SK-N-SH treated with all-trans-retinoic acid at 6 μM for 48 hours (cell line): Measurements from ENCODE around the gene DLL1.
A peak's percentile ranks its signal among the peaks of the same experiment; 100 is the strongest.
"Not testable (repeated sequence)": the region's sequence is repeated elsewhere in the genome, so short reads cannot be mapped to it uniquely, and the experiment has no call there.

Source experiments
- ATAC-seq: fragments of 200-7000 bp; cut with Tn5 transposase; 3 replicates; pipeline ENCODE4 v1.9.1; 2020; ENCODE audit warnings: mild to moderate bottlenecking, moderate library complexity
- ARNTL ChIP-seq: fragments of 450-650 bp; formaldehyde crosslinking; IDR thresholded peaks from 2 replicates; pipeline ENCODE4 v1.5.0; 2020; ENCODE audit warnings: low read depth, mild to moderate bottlenecking, moderate library complexity, borderline replicate concordance
- BACH2 ChIP-seq: fragments of 250-450 bp; sonication (Bioruptor Pico); IDR thresholded peaks from 2 replicates; pipeline ENCODE4 v1.9.0; 2021; ENCODE audit warnings: mild to moderate bottlenecking, borderline replicate concordance
- CSDC2 ChIP-seq: fragments of 250-450 bp; sonication (Bioruptor Pico); IDR thresholded peaks from 2 replicates; pipeline ENCODE4 v1.5.0; 2020; ENCODE audit warnings: mild to moderate bottlenecking, moderate library complexity
- ESRRG ChIP-seq: fragments of 250-450 bp; sonication (Bioruptor Pico); IDR thresholded peaks from 2 replicates; pipeline ENCODE4 v1.6.1; 2021; ENCODE audit warnings: mild to moderate bottlenecking
- ISL1 ChIP-seq: fragments of 250-450 bp; sonication (Bioruptor Pico); IDR thresholded peaks from 2 replicates; pipeline ENCODE4 v2.1.2; 2022; ENCODE audit warnings: mild to moderate bottlenecking, moderate library complexity
- PPARA ChIP-seq: fragments of 250-450 bp; sonication (Bioruptor Pico); IDR thresholded peaks from 2 replicates; pipeline ENCODE4 v1.5.0; 2020; ENCODE audit warnings: mild to moderate bottlenecking, borderline replicate concordance
- RARB ChIP-seq: fragments of 250-450 bp; sonication (Bioruptor Pico); IDR thresholded peaks from 2 replicates; pipeline ENCODE4 v1.8.0; 2021; ENCODE audit warnings: mild to moderate bottlenecking, moderate library complexity
- TOX ChIP-seq: fragments of 250-450 bp; sonication (Bioruptor Pico); IDR thresholded peaks from 2 replicates; pipeline ENCODE4 v1.8.0; 2021; ENCODE audit warnings: mild to moderate bottlenecking, moderate library complexity, borderline replicate concordance
- ZC3H10 ChIP-seq: fragments of 250-450 bp; sonication (Bioruptor Pico); IDR thresholded peaks from 2 replicates; pipeline ENCODE4 v1.5.1; 2021; ENCODE audit warnings: mild to moderate bottlenecking, moderate library complexity
- ZFP3 ChIP-seq: fragments of 250-450 bp; sonication (Bioruptor Pico); IDR thresholded peaks from 2 replicates; pipeline ENCODE4 v1.5.0; 2020; ENCODE audit warnings: mild to moderate bottlenecking, moderate library complexity
- ZFP30 ChIP-seq: fragments of 450-650 bp; formaldehyde crosslinking; IDR thresholded peaks from 2 replicates; pipeline ENCODE4 v1.5.0; 2022; ENCODE audit warnings: mild to moderate bottlenecking, moderate library complexity
- ZNF565 ChIP-seq: fragments of 450-650 bp; formaldehyde crosslinking; conservative IDR thresholded peaks from 2 replicates; pipeline ENCODE4 v1.5.0; 2020; ENCODE audit warnings: low read depth, mild to moderate bottlenecking, moderate library complexity
- ZNF70 ChIP-seq: fragments of 450-650 bp; formaldehyde crosslinking; IDR thresholded peaks from 2 replicates; pipeline ENCODE4 v1.5.0; 2020; ENCODE audit warnings: mild to moderate bottlenecking, moderate library complexity
- ZNF8 ChIP-seq: fragments of 450-650 bp; formaldehyde crosslinking; IDR thresholded peaks from 2 replicates; pipeline ENCODE4 v1.5.0; 2020; ENCODE audit warnings: mild to moderate bottlenecking, moderate library complexity
- TF ChIP-seq, protein P1 (sequence below): fragments of 250-450 bp; sonication (Bioruptor Pico); IDR thresholded peaks from 2 replicates; pipeline ENCODE4 v1.8.0; 2020; ENCODE audit warnings: mild to moderate bottlenecking, moderate library complexity, borderline replicate concordance
- TF ChIP-seq, protein P2 (sequence below): fragments of 250-450 bp; sonication (Bioruptor Pico); IDR thresholded peaks from 2 replicates; pipeline ENCODE4 v1.5.1; 2021; ENCODE audit warnings: mild to moderate bottlenecking, moderate library complexity
- TF ChIP-seq, protein P3 (sequence below): fragments of 250-450 bp; sonication (Bioruptor Pico); IDR thresholded peaks from 2 replicates; pipeline ENCODE4 v1.8.0; 2021; ENCODE audit warnings: low read depth, mild to moderate bottlenecking, moderate library complexity, borderline replicate concordance
- TF ChIP-seq, protein P4 (sequence below): fragments of 250-450 bp; sonication (Bioruptor Pico); IDR thresholded peaks from 2 replicates; pipeline ENCODE4 v1.5.1; 2020; ENCODE audit warnings: low read depth, mild to moderate bottlenecking, moderate library complexity
- TF ChIP-seq, protein P5 (sequence below): fragments of 250-450 bp; sonication (Bioruptor Pico); IDR thresholded peaks from 2 replicates; pipeline ENCODE4 v1.5.0; 2020; ENCODE audit warnings: mild to moderate bottlenecking, moderate library complexity

The DLL1 gene, protein sequence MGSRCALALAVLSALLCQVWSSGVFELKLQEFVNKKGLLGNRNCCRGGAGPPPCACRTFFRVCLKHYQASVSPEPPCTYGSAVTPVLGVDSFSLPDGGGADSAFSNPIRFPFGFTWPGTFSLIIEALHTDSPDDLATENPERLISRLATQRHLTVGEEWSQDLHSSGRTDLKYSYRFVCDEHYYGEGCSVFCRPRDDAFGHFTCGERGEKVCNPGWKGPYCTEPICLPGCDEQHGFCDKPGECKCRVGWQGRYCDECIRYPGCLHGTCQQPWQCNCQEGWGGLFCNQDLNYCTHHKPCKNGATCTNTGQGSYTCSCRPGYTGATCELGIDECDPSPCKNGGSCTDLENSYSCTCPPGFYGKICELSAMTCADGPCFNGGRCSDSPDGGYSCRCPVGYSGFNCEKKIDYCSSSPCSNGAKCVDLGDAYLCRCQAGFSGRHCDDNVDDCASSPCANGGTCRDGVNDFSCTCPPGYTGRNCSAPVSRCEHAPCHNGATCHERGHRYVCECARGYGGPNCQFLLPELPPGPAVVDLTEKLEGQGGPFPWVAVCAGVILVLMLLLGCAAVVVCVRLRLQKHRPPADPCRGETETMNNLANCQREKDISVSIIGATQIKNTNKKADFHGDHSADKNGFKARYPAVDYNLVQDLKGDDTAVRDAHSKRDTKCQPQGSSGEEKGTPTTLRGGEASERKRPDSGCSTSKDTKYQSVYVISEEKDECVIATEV

DNA sequence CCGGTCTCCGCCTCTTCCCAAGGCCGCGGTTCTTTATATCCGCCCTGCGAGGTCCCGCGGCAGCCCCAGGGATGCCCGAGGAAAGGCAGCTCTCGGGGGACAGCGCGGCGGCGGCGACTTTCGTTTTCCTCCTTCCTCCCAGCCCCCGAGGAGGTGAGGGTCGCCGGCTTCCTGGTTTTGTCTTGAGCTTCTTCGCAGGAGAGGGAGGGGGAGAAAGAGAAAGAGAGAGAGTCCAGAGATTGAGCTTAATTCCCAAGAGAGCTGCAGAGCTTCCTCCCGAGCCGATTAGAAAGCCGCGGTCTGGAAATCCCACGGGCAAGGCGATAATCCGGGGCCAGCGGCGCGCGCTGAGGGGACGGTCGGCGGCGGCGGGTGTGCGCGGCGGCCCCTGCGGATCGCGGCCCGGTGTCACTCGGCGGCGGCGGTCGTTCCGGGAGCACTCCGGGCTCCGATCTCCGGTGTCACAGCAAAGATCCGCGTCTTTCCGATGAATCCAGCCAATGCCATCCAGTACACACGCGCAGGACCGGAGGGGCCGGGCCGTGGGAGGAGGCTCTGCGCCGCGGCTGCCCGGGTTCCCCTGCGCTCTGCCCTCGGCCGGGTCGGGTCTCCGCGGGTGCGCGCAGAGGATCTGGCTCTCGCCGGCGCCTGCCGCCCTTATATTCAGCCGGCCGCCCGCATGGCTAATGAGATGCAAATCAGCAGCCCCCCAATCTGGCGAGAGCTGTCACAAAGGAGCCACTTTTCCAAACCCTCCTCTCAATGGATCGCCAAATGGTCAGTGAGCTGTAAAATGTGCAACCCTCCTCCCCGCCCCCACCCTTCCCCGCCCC lies at the start of gene DLL1:
TSS of gene DLL1 (minus strand) at position 783 of the 833 bp plus-strand sequence. CDS start 939 bp downstream, outside the sequence.
- peak; percentile 42 for ATAC-seq
- TF ChIP-seq, protein P1, sequence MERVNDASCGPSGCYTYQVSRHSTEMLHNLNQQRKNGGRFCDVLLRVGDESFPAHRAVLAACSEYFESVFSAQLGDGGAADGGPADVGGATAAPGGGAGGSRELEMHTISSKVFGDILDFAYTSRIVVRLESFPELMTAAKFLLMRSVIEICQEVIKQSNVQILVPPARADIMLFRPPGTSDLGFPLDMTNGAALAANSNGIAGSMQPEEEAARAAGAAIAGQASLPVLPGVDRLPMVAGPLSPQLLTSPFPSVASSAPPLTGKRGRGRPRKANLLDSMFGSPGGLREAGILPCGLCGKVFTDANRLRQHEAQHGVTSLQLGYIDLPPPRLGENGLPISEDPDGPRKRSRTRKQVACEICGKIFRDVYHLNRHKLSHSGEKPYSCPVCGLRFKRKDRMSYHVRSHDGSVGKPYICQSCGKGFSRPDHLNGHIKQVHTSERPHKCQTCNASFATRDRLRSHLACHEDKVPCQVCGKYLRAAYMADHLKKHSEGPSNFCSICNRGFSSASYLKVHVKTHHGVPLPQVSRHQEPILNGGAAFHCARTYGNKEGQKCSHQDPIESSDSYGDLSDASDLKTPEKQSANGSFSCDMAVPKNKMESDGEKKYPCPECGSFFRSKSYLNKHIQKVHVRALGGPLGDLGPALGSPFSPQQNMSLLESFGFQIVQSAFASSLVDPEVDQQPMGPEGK (CRISPR knock-in tag): no peak

DNA sequence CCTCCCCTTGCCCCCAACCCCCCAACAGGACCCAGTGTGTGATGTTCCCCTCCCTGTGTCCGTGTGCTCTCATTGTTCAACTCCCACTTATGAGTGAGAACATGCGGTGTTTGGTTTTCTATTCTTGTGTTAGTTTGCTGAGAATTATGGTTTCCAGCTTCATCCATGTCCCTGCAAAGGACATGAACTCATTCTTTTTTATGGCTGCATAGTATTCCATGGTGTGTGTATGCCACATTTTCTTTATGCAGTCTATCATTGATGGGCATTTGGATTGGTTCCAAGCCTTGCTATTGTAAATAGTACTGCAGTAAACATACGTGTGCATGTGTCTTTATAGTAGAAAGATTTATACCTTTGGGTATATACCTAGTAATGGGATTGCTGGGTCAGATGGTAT lies 44.3 kb upstream of the DLL1 start:
- ATAC-seq: not testable (repeated sequence)

DNA sequence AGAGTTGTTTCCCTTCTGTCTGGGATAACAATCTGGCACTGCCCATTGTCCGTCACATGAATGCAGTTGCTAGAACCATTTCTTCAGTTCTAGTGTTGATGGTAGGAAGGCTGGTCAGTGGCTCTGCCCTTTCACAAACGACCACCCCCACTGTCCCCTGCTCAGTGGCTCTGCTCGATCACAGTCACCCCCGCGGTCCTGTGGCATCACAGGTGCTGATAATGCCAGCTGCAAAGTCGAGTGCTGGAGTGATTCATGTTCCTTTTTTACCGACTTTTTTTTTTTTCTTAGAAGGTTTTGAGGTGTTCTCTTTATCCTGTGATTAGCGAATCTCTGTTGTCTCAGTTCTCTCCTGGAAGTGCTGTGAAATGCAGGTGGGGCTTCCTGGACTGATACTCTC lies 38.4 kb upstream of the DLL1 start:
- TF ChIP-seq ESRRG (no peak), ZFP3 (CRISPR knock-in tag) (no peak), BACH2 (CRISPR knock-in tag) (no peak), ZNF8 (no peak), ZC3H10 (CRISPR knock-in tag) (no peak), CSDC2 (CRISPR knock-in tag) (no peak), ZNF565 (CRISPR knock-in tag) (no peak), TOX (CRISPR knock-in tag) (no peak), PPARA (CRISPR knock-in tag) (no peak), ISL1 (no peak), RARB (CRISPR knock-in tag) (no peak), ZNF70 (CRISPR knock-in tag) (no peak), ARNTL (CRISPR knock-in tag) (no peak), ZFP30 (CRISPR knock-in tag) (no peak)
- TF ChIP-seq, protein P2, sequence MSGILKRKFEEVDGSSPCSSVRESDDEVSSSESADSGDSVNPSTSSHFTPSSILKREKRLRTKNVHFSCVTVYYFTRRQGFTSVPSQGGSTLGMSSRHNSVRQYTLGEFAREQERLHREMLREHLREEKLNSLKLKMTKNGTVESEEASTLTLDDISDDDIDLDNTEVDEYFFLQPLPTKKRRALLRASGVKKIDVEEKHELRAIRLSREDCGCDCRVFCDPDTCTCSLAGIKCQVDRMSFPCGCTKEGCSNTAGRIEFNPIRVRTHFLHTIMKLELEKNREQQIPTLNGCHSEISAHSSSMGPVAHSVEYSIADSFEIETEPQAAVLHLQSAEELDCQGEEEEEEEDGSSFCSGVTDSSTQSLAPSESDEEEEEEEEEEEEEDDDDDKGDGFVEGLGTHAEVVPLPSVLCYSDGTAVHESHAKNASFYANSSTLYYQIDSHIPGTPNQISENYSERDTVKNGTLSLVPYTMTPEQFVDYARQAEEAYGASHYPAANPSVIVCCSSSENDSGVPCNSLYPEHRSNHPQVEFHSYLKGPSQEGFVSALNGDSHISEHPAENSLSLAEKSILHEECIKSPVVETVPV (CRISPR knock-in tag): no peak
- TF ChIP-seq, protein P3, sequence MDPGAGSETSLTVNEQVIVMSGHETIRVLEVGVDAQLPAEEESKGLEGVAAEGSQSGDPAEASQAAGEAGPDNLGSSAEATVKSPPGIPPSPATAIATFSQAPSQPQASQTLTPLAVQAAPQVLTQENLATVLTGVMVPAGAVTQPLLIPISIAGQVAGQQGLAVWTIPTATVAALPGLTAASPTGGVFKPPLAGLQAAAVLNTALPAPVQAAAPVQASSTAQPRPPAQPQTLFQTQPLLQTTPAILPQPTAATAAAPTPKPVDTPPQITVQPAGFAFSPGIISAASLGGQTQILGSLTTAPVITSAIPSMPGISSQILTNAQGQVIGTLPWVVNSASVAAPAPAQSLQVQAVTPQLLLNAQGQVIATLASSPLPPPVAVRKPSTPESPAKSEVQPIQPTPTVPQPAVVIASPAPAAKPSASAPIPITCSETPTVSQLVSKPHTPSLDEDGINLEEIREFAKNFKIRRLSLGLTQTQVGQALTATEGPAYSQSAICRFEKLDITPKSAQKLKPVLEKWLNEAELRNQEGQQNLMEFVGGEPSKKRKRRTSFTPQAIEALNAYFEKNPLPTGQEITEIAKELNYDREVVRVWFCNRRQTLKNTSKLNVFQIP (CRISPR knock-in tag): no peak
- TF ChIP-seq, protein P4, sequence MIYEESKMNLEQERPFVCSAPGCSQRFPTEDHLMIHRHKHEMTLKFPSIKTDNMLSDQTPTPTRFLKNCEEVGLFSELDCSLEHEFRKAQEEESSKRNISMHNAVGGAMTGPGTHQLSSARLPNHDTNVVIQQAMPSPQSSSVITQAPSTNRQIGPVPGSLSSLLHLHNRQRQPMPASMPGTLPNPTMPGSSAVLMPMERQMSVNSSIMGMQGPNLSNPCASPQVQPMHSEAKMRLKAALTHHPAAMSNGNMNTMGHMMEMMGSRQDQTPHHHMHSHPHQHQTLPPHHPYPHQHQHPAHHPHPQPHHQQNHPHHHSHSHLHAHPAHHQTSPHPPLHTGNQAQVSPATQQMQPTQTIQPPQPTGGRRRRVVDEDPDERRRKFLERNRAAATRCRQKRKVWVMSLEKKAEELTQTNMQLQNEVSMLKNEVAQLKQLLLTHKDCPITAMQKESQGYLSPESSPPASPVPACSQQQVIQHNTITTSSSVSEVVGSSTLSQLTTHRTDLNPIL: no peak
- TF ChIP-seq, protein P5, sequence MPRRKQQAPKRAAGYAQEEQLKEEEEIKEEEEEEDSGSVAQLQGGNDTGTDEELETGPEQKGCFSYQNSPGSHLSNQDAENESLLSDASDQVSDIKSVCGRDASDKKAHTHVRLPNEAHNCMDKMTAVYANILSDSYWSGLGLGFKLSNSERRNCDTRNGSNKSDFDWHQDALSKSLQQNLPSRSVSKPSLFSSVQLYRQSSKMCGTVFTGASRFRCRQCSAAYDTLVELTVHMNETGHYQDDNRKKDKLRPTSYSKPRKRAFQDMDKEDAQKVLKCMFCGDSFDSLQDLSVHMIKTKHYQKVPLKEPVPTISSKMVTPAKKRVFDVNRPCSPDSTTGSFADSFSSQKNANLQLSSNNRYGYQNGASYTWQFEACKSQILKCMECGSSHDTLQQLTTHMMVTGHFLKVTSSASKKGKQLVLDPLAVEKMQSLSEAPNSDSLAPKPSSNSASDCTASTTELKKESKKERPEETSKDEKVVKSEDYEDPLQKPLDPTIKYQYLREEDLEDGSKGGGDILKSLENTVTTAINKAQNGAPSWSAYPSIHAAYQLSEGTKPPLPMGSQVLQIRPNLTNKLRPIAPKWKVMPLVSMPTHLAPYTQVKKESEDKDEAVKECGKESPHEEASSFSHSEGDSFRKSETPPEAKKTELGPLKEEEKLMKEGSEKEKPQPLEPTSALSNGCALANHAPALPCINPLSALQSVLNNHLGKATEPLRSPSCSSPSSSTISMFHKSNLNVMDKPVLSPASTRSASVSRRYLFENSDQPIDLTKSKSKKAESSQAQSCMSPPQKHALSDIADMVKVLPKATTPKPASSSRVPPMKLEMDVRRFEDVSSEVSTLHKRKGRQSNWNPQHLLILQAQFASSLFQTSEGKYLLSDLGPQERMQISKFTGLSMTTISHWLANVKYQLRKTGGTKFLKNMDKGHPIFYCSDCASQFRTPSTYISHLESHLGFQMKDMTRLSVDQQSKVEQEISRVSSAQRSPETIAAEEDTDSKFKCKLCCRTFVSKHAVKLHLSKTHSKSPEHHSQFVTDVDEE: no peak
- TF ChIP-seq, protein P1 (CRISPR knock-in tag): no peak
- no peak for ATAC-seq
